HG02571 (cell line): Measurements from ENCODE around the gene SOCS1.
A peak's percentile ranks its signal among the peaks of the same experiment; 100 is the strongest.
"Not testable (repeated sequence)": the region's sequence is repeated elsewhere in the genome, so short reads cannot be mapped to it uniquely, and the experiment has no call there.

Experiments
- ATAC-seq: cut with Tn5 transposase; IDR thresholded peaks from one replicate; pipeline ENCODE4 v1.9.1; 2021; ENCODE audit warnings: mild to moderate bottlenecking, moderate library complexity; ENCODE audit not compliant: unreplicated experiment

SOCS1 gene

DNA sequence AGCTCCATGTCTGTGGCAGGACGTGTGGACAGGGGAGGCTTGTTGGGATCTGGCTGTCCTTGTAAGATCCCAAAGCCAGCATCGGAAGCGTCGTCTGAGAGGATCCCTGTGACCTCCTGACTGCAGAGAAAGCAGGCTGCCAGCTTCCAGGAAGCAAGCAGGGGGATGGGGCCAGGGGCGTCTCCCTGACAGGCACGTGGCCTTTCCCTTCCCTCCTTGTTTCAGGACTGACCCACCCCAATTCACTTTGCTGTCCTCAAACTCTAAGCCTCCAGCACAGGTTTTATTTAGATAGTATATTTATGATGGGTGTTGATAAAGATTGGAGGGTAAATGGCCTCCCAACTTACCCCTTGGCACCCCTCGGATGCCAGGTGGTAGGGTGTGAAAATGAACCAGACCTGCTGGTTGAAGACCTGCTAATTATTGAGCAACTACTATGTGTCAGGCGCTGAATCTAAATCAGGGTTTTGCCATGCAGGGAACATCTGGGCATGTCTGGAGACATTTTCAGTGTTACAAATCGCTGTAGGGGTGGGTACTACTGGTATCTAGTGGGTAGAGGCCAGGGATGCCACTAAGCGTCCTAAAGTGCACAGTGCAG is 24.5 kb downstream of the SOCS1 start:
- ATAC-seq = no peak

- no peak for ATAC-seq
Observed at GRCh38 chr16:11229906-11230305, 26.1 kb downstream of the SOCS1 start.

- ATAC-seq = no peak
Observed at GRCh38 chr16:11229432-11229831, 26.6 kb downstream of the SOCS1 start.

DNA sequence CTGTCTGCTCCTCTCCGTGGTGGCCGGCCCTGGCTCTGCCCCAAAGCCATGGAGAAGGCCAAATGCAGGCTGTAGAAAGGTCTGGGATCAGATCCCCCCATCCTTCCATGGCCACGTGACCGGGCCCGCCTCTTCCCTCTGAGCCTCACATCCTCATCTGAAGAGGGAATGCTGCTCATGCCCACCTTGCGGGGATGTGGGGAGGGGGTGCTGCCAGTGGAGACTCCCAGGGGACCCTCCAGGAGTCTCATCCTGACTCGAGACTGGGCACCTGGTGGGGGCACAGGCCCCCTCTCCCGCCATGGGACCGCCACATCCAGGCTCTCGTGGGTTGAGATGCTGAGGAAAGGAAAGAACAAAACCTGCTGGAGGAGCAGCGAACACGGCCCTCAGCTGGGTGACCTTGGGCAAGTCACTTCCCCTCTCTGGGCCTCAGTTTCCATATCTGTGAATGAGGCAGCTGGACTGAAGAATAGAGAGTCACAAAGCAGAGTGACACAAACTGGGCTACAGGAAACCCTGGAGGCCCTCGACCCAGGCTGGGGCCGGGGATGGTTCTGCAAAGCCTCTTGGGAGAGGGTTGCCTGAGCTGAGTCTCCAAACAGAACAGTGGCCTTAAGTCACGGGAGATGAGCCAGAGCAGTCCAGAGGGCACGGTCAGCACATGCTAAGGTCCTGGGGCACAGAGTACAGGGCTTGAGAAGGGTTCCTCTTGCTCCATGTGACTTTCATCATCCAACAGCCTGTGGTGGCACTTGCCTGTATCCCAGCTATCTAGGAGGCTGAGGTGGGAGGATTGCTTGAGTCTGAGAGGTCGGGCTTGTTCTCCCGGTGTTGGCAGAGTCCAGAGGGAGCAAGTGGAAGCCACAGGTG is 30.1 kb downstream of the SOCS1 start:
- ATAC-seq = no peak

DNA sequence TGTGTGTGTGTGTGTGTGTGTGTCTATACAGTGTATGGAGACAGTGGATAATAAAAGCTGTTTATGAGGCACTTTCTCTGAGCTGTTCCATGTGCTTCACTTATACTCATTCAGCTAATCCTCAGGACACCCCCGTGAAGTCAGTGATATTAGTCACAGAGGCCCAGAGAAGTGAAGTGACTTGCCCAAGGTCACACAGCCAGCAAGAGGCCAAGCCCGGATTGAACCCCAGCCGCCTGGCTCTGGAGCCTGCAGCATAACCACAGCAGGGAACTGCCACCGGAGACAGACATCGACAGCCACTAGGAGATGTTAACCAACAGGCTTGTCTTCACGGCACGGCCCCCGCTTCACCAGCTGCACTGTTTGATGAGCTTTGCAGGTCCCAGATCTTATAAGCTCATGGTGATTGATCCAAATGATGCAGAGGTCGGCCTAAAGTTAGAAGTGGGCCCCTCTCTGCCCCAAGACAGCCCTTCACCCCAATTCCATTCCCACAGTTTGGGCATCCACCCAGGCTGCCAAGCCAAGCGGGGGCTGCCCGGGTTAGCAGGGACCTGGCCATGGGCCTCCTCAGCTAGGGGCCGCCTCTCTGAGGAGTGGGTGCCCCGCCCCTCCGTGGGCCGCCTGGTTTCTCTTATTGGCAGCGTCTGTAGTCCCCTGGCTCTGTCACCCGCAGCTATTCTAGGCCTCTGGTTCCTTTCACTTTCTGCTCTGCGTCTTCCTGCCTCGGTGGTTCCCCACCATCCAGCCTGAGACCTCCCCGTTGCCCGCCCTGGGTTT is 30.9 kb downstream of the SOCS1 start:
- peak; percentile 76 for ATAC-seq

DNA sequence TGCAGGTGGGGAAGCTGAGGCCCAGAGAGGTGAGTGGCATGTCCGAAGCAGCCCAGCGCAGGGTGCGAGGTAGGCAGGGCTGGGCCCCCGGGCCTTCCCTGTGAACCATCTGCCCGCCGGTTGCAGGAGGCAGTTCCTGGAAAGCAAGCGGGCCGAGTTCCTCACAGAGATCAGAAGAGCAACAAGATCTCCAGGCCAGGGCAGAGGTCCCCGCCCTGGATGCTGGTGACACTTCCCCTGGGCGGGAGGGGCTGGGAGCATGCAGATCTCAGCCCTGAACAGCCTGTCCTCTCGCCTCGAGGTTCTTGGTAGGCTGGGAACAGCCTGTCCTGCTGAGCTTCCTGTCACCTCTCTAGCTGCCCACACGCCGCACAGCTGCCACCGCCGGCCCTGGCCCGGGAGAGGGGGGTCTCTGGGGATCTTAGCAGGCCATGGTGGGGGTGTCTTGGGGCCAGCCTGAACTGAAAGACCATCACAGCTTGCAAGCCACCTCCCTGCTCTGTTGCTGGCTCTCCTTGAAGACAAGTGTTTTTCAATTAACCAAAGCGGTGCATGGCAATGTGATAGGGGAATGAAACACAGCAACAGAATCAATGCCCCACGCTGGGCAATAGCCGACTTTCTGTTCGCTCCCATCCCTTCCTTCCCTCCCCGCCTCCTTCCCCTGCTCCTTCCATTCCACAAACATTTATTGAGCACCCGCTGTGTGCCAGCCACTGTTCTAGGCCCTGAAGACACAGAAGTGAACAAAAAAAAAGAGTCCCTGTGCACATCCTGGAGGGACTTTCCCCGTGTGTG is 31.7 kb downstream of the SOCS1 start:
- ATAC-seq = no peak

DNA sequence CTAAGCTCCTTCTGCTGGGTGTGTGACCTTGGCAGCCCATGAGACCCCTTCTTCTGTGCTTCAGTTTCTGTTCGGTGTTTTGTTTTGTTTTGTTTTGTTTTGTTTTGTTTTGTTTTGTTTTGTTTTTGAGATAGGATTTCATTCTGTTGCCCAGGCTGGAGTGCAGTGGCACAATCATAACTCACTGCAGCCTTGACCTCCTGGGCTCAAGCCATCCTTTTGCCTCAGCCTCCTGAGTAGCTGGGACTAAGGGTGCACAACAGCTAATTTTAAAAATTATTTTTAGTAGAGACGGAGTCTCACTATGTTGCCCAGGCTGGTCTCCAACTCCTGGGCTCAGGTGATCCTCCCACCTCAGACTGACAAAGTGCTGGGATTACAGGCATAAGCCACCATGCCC is 35.5 kb downstream of the SOCS1 start:
- not testable (repeated sequence) for ATAC-seq

DNA sequence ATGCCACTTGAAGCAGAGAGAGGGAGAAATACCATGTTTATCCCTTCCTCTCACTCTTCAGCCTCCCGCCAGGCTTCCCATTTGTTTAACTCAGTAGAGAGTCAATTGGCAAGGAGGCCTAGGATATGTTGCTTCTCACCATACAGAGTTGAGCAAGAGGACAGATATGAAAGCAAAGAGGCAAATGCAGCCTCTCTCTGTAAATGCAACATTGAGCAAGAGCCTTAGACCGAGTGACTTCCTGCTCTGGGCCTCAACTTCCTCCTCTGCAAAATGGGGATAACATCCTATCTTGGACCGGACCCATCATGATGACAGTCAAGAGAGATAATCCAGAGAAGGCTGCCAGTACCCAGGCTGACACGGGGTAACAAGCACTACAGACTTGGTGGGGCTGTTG is 36.8 kb downstream of the SOCS1 start:
- ATAC-seq = no peak

DNA sequence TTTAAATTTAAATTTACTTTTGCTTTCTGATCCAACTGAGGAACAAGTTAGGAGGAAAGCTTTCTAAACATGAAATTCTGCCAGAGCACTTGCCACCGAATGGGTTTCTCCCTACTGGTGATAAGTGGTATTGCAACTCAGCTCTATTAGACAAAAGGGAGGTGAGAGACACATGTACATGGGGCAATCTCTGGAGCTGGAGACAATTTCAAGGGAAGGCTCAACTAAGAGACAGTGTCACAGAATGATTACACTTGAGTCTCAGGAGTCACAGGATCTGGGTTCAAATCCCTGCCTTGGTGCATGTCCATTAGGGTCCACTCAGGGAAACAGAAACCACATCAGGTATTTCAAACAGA is 37.4 kb downstream of the SOCS1 start:
- ATAC-seq = no peak

GRCh38 chr16:11217651-11218603 is 38.1 kb downstream of the SOCS1 start:
- no peak for ATAC-seq

GRCh38 chr16:11215935-11216556 is 40.0 kb downstream of the SOCS1 start:
- ATAC-seq = no peak

- ATAC-seq = no peak
Observed at GRCh38 chr16:11213799-11214198, 42.2 kb downstream of the SOCS1 start.

DNA sequence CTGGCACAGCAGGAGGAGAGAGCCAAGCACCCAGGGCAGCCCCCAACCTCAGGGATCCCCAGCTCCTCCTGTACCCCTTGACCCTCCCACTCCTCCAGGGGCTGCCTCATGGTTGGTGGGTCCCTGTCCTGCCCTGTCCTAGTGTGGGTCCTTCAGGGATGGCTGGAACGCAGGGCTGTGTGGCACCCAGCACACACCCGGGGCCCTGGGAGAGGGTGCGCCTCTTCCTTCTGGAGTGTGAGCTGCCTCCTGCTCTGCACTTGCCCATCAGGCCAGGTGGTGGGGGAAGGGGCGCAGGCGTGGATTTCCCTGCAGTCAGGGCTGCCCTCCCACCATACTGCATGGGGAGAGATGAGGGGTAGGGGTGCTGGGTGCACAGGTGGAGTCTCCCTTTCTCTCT is 42.6 kb downstream of the SOCS1 start:
- peak; percentile 23 for ATAC-seq

DNA sequence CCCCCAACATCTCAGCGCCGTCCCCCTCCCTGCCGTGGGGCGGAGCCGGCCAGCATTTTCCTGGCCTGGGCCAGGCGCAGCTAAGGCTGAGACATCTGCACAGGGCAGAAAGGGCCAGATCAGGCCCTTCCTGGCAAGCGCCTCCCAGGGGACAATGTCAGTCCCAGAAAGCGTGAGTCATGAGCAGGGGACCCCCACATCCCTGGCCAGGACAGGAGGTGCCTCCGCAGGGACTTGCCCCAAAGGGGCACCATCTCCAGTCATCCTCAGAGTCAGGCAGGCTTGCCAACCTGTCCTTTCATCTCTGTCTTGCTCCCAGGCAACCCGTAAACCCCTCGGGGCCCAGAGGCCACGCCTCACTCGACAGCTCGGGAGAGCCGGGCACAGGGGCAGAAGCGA is 43.2 kb downstream of the SOCS1 start:
- ATAC-seq = peak; percentile 49

GRCh38 chr16:11211977-11212797 is 43.8 kb downstream of the SOCS1 start:
- ATAC-seq = no peak

DNA sequence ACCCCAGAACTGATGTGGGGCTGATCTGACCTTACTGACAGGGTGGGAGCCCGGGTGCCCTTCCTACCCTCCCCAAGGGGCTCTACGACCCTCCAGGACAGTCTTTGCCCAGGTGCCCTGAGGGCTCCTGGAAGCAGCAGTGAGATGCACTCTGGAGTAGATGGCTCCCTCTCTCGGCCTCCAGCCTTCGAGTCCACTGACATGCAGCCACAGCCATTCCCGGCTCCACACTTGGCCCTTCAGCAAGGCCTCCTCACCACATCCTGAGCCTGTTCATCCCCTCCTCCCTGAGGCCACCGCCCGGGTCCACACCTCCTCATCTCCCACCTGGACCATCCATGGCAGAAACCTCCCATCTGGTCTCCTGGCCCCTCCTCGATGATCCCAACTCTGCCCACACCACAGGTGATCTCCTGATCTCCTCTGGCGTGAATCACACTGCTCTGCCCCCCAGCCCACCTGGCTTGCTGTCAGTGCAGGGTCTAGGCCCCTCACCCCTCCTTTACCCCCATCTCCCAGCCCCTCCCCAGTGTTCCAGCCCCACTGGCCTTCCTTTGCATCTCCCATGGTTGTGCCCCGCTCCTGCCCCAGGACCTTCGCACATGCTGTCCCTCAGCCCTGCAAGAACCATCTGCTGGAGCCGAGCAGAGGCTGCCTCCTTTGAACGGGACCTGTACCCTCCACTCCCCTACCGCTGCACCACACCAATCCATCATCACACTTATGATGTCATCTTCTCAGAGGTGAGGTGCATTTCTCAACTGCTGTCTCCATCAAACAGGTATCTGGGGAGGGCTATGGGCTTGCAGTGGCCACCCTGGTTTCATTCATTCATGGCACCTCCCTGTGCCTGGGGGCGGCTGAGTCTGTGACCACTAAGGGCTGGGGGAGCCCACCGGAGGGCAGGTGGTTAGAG is 44.7 kb downstream of the SOCS1 start:
- no peak for ATAC-seq

- no peak for ATAC-seq
Observed at GRCh38 chr16:11210260-11210659, 45.7 kb downstream of the SOCS1 start.
